GM19372 (cell line): ENCODE data around the gene PPP6R1.

Source experiments
- ATAC-seq: cut with Tn5 transposase; IDR thresholded peaks from one replicate; pipeline ENCODE4 v1.9.1; 2021; ENCODE audit warnings: mild to moderate bottlenecking, low read depth, moderate library complexity; ENCODE audit not compliant: unreplicated experiment

Gene PPP6R1

DNA sequence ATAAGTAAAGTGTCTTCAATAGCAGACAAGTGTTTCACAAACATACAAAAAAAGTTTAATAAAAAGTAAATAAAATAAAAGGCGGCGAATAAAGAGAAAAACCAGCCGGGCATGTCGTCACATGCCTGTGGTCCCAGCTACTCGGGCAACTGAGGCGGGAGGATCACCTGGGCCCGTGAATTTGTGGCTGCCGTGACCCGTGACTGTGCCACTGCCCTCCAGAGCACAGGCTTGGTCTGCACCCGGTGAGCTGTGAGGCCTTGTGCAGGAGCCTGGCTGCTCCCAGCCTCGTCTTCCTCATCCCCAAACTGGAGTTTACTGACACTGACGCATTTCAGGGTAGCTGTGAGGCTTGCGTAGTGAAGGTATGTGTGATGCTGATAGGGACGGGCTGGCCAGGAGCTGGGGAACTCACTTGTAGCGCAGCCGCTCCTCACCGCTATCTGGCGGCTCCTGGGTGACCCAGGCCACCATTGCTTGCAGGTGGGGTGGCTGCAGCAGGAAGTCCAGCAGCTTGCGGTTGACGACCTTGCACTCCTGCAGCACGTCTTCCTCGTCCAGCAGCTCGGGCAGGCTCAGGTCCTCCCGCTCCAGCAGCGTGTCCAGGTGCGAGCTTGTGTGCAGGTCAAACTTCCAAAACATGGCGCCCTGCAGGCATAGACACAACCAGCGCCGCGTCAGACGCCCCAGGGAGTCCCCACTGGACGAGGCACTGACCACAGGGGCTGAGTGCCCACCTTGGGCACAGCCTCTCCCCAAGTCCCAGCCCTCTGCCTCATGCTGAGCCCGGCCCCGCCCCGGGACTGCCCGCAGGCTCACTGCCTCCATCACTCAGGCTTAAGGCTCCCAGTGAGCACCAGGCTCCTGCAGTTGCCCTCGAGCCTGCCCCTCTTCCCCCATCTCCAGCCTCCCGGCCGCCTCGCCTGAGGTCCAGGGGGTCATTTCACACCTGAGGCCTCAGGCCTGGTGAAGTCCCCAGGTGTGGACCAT lies 12.1 kb downstream of the PPP6R1 start:
- no peak for ATAC-seq

DNA sequence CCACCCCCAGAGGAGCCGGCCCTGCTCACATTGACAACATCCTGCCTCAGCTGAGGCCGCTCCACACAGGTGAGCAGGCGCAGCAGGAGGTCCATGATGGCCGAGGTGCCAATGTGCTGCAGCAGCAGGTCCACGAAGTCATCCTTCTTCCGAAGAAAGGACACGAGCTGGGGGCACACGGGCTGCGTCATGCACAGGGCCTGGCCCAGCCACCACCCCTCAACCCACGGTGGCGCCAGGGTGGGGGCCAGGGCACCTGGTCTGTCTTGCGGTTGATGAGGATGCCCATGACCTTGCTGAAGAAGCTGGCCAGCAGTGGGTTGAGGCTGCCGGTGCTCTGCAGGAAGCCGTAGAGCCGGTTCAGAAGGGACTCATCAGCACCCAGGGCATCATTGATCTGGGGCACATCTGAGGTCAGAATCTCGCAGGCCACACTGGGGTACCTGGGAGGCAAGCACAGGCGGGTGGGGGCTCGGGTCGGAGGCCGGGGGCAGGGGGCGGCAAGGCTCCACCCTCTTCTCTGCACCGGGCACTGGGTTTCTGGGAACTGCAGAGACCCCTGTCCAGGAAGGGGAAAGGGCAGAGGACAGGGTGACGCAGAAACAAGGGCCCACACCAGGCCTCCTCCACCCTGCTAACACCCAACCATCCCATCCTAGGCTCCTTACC lies 13.4 kb downstream of the PPP6R1 start:
- no peak for ATAC-seq

DNA sequence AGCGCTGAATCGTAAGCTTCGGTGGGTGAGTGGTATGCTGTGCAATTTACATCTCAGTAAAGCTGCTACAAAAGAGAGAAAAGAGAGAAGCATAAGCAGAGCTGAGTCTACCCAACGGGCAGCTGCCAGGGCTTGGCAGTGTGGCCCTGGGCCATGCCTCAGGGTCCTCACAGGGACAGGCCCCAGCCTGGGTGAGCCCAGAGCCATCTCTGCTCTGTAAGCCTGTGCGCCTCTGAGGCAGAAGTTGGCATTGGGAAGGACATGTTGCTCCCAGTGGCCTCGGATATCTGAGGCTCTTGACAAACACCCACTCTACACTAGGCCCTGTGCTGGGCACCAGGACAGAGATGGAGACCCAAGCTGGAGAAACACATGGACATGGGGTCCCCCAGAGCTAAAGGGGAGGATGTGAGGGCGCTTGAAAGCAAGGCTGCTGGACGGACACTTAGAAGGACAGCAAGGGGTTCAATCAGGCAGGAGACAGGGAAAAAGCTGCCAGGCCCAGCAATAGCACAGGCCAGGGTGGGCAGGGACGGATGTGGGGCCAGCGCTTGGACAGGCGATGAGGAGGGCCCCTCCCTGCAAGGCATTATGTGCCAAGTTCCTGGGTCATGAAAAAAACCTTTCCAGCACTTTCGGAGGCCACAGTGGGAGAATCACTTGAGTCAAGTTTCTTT lies 14.7 kb downstream of the PPP6R1 start:
- ATAC-seq = no peak

DNA sequence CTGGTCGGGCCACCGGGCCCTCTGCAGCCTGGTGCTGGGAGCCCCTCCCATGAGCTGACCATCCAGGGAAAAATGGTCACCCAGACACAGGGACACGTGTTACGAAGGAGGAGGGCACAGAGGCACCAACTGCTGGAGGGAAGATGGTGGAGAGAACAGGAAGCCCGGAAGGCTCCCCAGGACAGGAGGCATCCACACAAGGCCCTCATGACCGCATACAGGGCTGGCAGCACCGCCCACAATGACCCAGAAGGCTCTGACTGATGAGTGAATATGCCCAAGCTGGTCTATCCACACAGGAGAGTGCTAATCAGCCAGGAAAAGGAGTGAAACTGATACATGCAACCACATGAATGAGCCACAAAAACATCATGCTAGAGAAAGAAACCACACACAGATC lies 16.3 kb downstream of the PPP6R1 start:
- no peak for ATAC-seq

DNA sequence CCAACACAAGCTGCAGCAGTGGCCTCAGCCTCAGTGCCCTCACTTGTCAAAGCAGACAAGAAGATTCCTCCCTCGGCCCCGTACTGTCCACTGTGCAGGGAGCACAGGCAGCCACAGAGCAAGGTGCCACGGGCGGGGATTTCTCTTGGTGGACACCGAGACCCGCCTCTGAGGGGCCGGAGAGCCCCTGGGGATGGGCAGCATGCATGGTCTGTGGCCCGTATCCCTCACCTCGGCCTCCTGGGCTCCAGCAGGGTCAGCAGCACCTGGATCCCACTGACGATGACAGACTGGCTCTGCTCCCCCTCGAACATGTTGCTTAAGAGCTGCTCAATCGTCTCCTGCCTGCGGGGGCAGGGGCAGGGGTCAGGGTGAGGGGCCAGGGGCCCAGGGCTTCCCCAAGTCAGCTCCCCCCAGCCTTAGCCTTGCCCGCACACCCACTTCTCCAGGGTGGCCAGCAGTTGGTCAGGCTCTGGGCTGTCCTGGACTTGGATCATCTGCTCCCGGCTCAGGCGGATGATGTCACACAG lies 16.8 kb downstream of the PPP6R1 start:
- no peak for ATAC-seq

DNA sequence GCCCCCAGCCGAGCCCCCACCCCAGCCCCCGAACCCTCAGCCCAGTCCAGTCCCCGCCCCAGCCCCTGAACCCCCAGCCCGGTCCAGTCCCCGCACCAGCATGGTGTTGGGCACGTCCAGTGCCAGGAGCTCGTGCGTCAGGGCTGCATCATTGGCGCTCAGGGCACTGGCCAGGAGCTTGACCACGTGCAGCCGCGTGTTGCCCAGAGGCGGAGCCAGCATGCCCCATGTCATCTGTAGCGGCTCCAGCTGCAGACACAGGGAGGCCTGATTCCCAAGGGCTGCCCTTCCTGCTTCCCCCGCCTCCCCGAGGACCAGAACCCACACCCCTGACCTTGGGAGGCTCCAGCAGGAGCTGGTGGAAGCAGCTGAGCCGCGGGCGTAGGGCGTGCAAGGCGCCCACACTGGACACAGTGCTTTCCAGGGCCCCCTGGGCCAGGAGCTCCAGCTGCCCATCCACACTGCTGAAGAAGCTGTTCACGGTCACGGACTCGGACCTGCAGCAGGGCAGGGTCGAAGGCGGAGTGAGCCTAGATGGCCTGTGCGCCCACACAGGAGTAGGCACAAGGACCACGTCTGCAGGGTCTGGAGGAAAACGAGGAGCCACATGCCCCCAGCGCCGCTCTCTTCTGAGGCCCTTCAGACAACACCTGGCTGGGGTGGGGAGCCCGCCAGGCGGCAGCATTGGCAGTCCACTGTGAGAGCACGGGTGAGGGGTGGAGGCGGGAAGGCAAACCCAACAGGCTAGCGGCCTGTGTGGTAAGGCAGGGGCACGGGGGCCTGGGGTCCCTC lies 17.5 kb downstream of the PPP6R1 start:
- no peak for ATAC-seq

DNA sequence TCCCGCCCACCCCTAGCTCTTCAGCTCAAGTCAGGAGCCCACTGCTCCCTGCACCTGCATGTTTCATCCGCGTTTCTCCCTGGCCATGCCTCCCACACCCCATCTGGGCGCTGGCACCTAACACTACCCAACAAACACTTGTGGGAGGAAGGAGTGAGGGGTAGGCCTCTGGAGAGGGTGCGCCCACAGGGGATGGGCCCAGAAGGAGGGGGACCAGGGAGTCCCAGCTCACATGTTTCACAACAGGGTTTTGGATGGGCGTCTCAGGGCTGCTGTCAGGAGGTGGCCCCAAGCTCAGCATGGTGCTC lies 18.1 kb downstream of the PPP6R1 start:
- no peak for ATAC-seq

DNA sequence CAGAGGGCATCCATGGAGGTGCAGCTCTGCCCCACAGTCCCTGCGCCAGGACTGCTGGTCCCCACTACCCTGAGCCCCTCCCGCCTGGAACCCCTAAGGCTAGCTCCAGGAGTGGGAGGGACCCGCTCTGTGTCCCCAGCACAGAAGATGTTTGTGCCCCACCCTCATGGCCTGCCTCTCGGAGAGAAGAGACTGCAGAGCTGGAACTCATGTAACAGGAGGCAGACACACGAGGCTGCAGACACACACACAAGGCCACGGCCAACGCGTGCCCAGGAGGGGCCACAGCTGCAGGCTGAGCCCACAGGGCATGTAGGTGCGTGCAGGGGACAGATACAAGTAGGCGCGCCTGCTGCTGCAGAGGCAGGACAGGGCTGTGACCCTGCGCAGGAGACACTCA lies 19.8 kb downstream of the PPP6R1 start:
- ATAC-seq = no peak

DNA sequence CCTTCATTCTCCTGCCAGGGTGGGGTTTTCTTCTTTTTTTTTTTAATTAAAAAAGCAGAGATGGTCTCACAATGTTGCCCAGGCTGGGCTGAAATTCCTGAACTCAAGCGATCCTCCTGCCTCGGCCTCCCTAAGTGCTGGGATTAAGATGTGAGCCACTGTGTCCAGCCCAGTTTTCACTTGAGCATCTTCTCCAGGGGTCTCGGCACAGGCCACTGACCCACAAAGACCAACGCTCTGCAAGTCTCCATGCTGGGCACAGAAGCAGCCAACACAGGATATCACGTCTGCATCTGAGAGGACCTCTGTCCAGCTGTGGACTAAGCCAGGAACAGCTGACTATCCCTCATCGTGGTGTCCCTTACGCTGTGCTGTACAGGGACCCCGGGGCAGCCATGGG lies 20.8 kb downstream of the PPP6R1 start:
- no peak for ATAC-seq

DNA sequence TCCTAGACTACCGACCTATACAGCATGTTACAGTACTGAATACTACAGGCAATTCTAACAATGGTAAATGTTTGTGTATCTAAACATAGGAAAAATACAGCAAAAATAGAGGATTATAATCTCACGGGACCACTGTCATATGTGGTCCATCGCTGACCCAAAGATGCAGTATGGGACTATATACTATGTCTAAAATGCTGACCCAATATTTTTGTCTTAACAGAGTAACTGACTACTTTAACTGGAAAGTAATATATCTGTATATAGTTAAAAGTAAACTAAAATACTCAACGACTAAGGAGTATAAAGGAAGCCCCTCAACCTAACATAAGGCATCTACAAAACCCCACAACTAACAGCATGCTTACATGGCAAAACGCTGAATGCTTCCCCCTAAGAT lies 25.8 kb downstream of the PPP6R1 start:
- no peak for ATAC-seq

DNA sequence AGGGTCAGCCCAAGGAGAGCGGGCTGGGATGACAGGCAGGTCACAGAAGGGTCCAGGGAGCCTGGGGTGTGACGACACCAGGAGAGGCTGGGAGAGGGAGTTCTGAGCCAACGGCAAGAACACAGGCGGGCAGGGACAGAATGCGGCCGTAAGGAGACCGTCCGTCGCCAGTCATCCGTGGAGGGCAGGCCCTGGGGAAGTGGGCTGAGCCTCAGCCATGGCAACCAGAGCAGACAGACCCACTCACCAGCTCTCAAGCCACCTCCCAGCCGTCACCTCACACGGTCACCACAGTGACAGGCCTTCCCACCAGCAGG lies 26.6 kb downstream of the PPP6R1 start:
- no peak for ATAC-seq

DNA sequence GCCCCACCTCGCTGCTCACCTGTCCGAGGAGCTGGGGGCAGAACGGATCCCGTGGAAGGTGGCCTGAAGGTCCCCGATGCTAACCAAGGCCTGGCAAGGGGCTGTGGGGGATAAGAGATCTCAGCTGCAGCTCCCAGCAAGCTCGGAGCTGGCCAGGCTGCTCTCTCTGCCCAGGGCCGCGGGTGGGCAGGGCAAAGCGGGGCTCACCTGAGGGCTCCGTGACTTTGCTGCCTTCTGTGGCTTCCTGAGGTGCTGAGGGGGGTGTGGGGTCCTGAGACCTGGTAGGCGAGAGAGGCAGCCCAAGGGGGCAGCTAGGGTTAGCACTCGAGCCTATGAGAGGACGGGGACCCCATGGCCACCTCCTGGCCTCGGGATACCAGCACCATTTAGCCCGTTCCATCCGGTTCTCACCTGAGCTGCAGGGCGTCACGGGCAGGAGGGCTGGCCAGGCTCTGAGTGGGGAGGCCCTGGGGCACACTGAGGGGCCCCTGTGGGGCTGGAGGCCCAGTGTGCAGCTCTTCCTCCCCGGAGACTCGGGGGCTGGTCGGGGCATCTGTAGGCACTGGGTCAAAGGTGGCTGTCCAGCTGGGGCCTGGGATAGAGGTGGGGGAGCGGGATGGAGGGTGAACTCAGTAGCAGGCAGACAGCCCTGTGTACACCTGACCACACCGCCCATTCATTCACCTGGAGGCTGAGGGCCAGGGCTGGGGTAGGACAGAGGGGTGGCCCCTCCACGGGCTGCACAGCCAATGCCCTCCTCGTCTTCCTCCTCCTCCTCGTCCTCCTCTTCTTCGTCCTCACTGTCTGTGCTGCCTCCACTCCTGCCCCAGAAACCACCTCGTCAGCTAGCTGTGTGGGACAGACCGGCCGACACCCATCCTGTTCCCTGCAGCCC lies 27.2 kb downstream of the PPP6R1 start:
- no peak for ATAC-seq

DNA sequence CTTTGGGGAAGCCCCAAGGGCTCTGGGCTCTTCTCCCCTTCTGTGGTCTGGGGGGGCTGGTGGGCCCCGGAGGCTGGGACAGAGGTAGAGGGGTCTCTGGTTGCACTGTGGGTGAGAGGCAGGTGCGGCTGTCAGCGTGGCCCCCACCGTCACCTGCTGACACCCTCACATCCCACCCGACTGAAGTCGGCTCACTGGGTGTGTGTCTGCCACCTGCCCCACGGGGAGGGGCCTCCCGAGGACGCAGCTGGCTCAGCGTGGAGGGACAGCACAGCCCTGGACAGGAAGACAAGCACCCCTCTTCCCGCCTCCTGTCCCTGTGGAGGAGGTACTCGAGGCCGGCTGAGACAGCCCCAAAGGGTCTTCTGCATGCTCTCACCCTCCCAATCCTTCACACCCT lies 28.0 kb downstream of the PPP6R1 start:
- no peak for ATAC-seq

DNA sequence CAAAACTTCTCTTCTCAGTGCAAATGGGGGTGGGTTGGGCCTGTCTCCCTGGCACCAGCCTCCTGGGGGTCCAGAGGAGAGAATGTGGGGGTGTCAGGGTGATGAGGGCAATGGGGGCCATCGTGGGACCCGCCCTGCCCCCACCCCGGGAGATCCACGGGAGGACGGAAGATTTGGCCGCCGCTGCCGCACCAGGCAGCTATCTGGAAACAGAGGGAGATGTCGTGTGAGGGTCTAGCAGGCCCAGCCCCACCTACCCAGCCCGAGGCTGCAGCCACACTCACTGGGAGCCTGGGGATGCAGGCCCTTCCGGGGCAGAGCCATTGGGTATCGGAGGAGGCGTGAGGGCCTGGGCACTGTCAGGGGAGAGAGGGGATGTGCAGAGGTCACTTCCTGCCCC lies 28.5 kb downstream of the PPP6R1 start:
- no peak for ATAC-seq

DNA sequence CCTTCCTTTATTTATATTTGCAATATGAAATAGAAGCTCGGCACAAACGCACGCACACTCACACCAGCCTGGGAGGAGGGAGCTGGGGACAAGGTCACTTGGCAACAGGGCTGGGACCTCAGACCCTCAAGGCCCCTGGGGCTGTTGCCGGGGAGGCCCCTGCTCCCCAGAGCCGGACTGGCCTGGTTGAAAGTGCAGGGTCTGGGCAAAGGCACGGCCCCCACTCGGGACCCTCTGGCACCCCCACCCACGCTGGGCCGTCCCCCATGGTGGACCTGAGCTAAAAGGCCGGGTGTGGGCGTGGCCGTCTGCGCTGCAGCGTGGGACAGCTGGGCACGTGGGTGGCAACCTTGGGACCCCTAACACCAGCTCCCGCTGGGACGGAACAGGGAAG lies 29.0 kb downstream of the PPP6R1 start:
- no peak for ATAC-seq

DNA sequence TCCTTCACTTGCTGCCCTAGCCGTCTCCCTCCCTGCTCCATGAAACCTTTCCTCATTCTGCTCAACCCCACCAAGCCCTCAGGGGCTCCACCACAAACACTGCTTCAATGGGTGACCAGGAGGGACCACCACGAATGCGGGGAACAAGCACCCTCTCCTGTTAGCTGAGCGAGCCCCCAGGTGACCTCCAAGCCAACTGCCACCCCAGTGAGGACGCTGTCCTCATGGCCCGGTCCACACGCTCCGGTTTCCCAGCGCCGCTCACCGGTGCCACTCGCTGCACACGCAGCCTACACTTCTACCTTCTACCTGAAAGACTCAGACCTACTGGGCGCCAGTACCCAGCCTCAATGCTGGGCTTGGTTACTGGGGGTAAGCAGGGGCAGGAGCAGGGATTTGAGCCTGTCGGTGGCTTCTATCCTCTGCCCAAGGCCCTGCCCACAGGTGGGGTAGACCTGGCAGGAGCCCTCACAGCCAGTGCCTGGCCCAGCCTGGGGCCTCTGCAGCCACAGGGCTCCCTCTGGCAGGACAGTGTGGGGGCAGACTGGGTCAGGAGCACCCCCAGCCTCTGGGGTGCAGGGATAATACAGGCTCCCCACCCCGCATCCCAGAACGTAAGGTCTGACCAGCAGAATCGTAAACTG lies 29.6 kb downstream of the PPP6R1 start:
- ATAC-seq = no peak

DNA sequence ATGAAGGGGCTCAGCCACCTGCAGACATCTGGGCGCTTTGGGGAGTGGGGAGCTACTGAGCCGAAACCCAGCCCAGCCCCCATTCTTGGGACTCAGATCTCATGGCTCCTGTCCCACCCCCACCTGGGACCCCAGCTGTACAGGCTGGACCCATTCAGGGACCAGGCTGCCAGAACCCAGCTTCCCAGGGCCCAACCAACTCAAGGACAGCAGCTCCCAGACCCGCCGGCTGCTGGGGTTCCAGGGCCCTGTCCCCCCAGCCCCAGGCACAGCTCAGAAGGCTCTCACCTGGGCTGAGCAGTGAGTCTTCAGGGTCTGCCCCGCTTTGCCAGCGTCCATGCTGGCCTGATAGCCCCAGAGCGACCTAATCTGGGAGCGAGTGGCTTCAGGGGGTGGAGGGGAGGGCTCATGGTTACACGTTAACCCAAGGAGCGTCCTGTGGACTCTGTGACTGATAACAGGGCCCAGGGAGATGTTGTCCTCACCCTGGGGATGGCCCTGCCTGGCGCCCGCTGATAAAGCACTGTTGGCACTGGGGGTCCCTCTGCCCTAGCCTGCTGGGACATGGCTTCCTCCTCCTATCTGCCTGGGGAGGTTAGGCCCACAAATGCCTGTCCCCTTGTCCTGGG lies 30.3 kb downstream of the PPP6R1 start, which contains the start of gene TMEM86B:
Gene TMEM86B (minus strand): TSS at position 361 of the 629 bp plus-strand sequence. CDS start 22 bp downstream, at position 339.
- ATAC-seq = no peak

DNA sequence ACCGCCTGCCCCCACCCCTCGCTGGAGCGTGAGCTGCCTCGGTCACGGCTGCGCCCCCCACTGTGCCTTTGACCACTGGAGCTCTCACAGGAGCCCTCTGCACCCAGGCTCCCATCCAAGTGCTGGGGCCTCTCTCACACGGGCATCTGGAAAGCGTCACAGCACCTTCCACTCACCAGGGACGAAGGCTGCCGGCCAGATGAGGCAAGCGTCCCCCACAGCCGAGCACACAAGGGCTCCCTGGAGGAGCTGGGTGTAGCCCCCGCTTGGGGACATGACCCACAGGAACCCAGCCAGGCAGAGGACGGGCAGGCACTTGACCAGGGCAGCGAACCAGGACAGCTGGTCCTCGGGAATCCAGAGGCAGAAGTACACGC lies 30.8 kb downstream of the PPP6R1 start:
- ATAC-seq = no peak
